Measurements from ENCODE around the gene ZNF574.

Gene ZNF574

DNA sequence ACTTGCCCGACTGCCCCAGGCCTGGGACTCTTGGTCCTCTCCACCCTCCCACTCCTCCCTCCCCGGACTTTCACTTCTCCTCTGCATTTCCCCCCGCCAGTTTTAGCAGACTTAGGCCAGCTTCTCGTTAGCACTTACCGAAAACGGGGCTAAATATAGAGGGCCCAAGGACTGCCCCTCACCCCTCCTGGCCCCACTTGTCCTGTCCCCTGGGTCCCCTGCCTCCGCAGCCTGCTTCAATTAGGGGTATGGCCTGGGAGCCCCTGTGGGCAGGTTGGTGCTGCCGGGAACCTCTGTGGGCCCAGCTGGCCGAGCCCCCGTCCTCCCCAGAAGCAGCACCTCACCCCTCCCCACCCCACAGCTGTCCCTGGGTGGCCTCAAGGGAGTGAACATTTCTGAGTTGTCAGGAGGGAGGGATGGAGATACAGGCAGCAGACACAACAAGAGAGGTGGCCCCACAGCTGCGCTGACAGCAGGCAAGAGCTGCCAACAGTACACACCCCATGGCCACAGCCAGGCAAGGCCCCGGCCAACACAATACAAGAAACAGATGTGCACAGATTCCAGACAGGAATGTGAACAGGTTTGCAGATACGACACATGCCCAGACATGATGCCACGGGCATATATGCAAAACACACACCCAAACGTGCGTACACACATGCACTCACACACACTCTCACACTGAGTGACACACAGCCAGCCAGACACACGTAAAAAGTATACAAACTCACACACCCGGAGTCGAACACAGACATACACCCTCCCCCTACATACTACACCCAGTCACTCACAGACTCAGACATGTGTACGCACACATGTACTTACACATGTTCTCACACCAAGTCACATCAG is 53.7 kb downstream of the ZNF574 start:
- no peak for DNase-seq

DNA sequence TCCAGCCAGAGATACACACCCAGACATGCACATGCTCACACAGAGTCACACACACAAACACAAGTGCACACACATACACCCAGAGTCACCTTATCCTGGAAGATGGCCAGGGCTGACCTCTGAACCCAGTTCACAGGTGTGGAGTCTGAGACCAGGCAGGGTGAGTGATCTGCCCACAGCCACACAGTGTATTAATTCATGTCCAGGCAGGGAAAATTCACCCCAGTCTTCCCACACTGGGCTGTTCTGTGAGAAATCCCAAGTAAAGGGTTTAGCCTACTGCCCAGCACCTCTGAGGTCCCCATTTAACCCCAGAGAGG is 54.2 kb downstream of the ZNF574 start:
- DNase-seq: no peak
